BLaER1 (cell line): ENCODE measurements around the gene TGM1.
"Not testable (repeated sequence)": the region's sequence is repeated elsewhere in the genome, so short reads cannot be mapped to it uniquely, and the experiment has no call there.

Source experiments
- H3K27ac ChIP-seq: shearing (Covaris generic); formaldehyde crosslinking; 2 replicates; pipeline ENCODE4 v1.8.1; 2022
- H3K27me3 ChIP-seq: shearing (Covaris generic); formaldehyde crosslinking; 2 replicates; pipeline ENCODE4 v1.8.1; 2022
- H3K36me3 ChIP-seq: shearing (Covaris generic); formaldehyde crosslinking; 2 replicates; pipeline ENCODE4 v1.8.1; 2022
- H3K4me1 ChIP-seq: shearing (Covaris generic); formaldehyde crosslinking; 2 replicates; pipeline ENCODE4 v1.8.1; 2022
- H3K4me2 ChIP-seq: shearing (Covaris generic); formaldehyde crosslinking; 2 replicates; pipeline ENCODE4 v1.8.1; 2022
- H3K4me3 ChIP-seq: shearing (Covaris generic); formaldehyde crosslinking; 2 replicates; pipeline ENCODE4 v1.8.1; 2022
- H3K9ac ChIP-seq: shearing (Covaris generic); formaldehyde crosslinking; 2 replicates; pipeline ENCODE4 v1.8.1; 2022
- H3K9me3 ChIP-seq: shearing (Covaris generic); formaldehyde crosslinking; 2 replicates; pipeline ENCODE4 v1.8.1; 2022
- H4K20me1 ChIP-seq: shearing (Covaris generic); formaldehyde crosslinking; 2 replicates; pipeline ENCODE4 v1.8.1; 2022
- Cebpa-rat ChIP-seq: shearing (Covaris generic); IDR thresholded peaks from 2 replicates; pipeline ENCODE4 v1.8.1; 2022

Gene TGM1

DNA sequence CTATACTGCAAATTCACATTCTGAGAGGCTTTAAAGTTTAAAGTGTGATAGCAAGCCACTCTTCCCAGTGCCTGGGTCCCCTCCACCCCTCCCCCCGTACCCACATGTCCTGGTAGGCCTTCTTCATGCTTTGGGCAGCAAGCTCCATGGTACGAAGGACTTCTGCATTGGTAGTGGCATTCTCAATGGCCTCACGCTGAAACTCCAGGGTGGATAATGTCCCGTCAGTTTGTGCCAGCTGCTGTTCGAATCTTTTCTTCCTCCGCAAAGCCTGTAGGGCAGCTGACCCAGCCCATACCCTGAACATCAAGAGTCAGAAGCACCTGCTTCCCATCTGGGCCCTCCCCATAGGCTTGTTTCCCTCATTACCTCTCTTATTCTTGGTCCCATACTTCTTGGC, 51.7 kb downstream of the TGM1 start:
- no peak overlapping the region for H3K9ac ChIP-seq
- H3K27me3 ChIP-seq: no peaks in the 10 kb centered on the region
- no peaks in the 10 kb centered on the region for H3K9me3 ChIP-seq
- TF ChIP-seq Cebpa-rat: no peak
- no peak overlapping the region for H3K4me3 ChIP-seq
- H3K36me3 ChIP-seq: peaks cover 53% of the 10 kb centered on the region
- H3K4me1 ChIP-seq: peaks cover 48% of the 10 kb centered on the region
- no peaks in the 10 kb centered on the region for H4K20me1 ChIP-seq
- H3K4me2 ChIP-seq: no peak overlapping the region
- no peak overlapping the region for H3K27ac ChIP-seq

DNA sequence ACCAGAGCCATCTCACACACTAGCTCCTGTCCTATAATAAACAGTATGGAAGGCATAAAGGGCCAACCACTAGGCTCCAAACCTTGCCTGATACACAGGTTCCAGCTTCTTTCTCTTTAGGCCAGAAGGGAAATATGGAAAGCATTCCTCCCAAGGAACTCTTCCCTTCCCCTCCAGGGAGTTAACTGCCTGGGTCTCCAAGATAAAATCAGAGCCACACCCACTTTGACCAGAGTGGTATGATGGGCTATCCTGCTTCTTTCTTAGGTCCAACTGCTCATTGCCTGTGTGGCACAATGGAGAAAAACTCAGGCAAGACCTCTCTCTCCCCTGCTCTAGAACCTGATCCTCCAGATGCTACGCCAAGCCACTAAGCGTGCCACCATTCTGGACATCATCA, 55.4 kb downstream of the TGM1 start:
- no peak for TF ChIP-seq Cebpa-rat
- Histone ChIP-seq H3K4me1 (peaks cover 26% of the 10 kb centered on the region), H3K9ac (no peak overlapping the region), H3K4me2 (peak overlapping the region; percentile 3; the same call in 1 of the 2 replicates), H3K27me3 (no peaks in the 10 kb centered on the region), H3K36me3 (peaks cover 89% of the 10 kb centered on the region), H3K4me3 (no peak overlapping the region), H3K27ac (no peak overlapping the region), H4K20me1 (no peaks in the 10 kb centered on the region), H3K9me3 (peaks cover 11% of the 10 kb centered on the region)

DNA sequence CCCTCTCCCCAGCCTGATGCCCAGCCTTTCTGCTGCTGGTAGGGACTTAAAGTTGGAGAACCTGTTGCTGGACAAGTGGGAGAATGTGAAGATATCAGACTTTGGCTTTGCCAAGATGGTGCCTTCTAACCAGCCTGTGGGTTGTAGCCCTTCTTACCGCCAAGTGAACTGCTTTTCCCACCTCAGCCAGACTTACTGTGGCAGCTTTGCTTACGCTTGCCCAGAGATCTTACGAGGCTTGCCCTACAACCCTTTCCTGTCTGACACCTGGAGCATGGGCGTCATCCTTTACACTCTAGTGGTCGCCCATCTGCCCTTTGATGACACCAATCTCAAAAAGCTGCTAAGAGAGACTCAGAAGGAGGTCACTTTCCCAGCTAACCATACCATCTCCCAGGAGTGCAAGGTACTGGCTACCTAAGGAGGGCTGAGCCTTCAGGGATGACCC, 55.8 kb downstream of the TGM1 start:
- Histone ChIP-seq H3K36me3 (peaks cover 94% of the 10 kb centered on the region), H3K9ac (no peak overlapping the region), H3K27ac (no peak overlapping the region), H4K20me1 (no peaks in the 10 kb centered on the region), H3K9me3 (peaks cover 16% of the 10 kb centered on the region), H3K27me3 (no peaks in the 10 kb centered on the region), H3K4me3 (no peak overlapping the region), H3K4me2 (peak overlapping the region; percentile 3; the same call in 1 of the 2 replicates), H3K4me1 (peaks cover 21% of the 10 kb centered on the region)
- TF ChIP-seq Cebpa-rat: no peak

DNA sequence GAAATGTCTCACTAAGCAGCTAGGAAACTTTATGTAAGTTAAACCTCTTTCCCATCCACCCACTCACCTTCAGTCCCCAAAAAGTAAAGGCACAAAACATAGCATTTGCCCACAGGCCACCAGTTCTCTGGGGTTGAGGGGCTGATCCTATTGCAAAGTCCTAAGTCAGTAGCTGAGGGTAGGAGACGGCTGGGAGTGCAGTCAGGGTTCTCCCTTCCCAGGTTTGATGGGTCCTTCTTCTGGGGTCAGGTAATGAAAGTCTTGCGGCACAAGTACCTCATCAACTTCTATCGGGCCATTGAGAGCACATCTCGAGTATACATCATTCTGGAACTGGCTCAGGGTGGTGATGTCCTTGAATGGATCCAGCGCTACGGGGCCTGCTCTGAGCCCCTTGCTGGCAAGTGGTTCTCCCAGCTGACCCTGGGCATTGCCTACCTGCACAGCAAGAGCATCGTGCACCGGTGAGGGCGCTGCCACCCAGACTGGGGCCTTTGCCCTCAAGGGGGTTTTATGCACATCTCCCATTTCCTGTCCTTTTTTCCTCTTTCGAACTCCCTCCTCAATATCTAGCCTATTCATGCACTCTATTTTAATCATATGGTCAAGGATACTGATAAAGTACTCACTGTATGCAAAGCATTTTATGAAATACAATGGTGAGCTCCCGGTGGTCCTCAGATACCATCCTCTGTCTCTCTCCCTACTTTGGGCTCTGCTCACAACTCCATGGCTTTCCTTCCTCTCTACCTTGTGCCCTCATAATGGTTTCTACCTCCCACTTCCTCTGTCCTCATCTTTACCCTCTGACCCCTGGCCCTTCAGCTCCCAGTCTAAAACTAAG, 56.5 kb downstream of the TGM1 start:
- TF ChIP-seq Cebpa-rat: no peak
- H3K9ac ChIP-seq: no peak overlapping the region
- no peak overlapping the region for H3K27ac ChIP-seq
- H3K4me1 ChIP-seq: peaks cover 15% of the 10 kb centered on the region
- no peak overlapping the region for H3K4me2 ChIP-seq
- peaks cover 22% of the 10 kb centered on the region for H3K9me3 ChIP-seq
- H3K36me3 ChIP-seq: peaks cover 98% of the 10 kb centered on the region
- H4K20me1 ChIP-seq: no peaks in the 10 kb centered on the region
- no peak overlapping the region for H3K4me3 ChIP-seq
- H3K27me3 ChIP-seq: no peaks in the 10 kb centered on the region

DNA sequence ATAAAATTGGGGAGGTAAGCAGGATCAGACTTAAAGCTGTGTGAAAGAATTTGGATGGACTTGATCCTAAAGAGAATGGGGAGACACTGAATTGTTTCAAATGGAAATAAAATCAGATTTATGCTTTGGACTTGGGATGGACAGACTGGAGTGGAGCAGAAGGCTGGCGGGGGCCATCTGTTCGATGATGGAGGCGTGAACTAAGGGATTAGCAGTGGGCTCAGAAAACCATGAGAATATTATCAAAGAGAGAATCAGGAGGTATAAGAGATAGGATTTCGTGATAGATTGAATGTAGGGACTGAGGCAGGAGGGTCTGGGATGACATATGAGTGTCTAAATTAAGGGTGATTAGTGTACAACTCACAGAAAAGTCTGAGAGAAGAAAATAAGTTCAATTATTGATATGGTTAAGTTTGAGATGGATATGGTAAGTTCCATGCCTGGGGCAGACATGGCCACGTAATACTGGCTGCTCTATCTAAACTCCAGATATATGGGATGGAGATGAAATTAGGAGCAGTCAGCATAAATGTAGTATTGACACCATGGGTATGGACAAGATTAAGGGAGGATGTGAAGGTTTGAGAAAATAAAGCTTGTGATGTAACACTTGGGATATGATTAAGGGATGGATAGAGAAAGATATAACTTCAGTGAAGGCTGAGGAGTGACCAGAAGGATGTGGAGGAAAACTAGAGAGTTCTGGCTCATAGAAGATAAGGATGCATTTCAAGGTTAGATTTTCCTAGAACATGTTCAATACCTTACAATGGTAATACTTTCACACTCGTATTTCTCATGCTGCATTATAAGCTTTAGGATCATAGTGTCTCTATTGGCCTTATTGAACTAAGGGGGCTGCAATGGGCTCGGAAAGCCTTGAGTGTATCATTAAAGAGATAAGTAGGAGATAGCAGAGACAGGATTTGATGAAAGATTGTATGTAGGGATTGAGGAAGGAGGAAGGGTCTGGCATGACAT, 58.5 kb downstream of the TGM1 start:
- H3K9me3 ChIP-seq: peaks cover 27% of the 10 kb centered on the region
- H3K27me3 ChIP-seq: no peaks in the 10 kb centered on the region
- peaks cover 98% of the 10 kb centered on the region for H3K36me3 ChIP-seq
- H3K4me3 ChIP-seq: no peak overlapping the region
- no peak overlapping the region for H3K27ac ChIP-seq
- TF ChIP-seq Cebpa-rat: no peak
- H3K4me2 ChIP-seq: no peak overlapping the region
- peaks cover 10% of the 10 kb centered on the region for H3K4me1 ChIP-seq
- no peaks in the 10 kb centered on the region for H4K20me1 ChIP-seq
- no peak overlapping the region for H3K9ac ChIP-seq

DNA sequence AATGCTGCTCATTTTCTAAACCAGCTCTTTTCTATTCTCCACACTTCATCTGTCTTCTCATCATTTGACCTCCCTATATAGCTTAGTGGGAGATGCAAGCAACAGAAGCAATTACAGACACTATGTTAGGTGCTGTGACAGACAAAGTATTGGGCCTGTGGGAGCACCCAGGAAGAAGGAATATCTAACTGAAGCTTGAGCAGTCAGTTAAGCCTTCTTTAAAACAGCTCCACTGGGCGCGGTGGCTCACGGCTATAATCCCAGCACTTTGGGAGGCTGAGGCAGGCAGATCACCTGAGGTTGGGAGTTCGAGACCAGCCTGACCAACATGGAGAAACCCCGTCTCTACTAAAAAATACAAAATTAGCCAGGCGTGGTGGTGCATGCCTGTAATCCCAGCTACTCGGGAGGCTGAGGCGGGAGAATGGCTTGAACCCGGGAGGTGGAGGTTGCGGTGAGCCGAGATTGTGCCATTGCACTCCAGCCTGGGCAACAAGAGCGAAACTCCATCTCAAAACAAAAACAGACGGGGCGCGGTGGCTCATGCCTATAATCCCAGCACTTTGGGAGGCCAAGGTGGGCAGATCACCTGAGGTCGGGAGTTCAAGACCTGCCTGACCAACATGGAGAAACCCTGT, 59.6 kb downstream of the TGM1 start:
- H3K27me3 ChIP-seq, H3K4me2 ChIP-seq, H3K27ac ChIP-seq, H3K4me3 ChIP-seq, H3K9ac ChIP-seq, H4K20me1 ChIP-seq: not testable (repeated sequence)
- peaks cover 27% of the 10 kb centered on the region for H3K9me3 ChIP-seq
- H3K4me1 ChIP-seq: peaks cover 15% of the 10 kb centered on the region
- H3K36me3 ChIP-seq: peaks cover 98% of the 10 kb centered on the region

DNA sequence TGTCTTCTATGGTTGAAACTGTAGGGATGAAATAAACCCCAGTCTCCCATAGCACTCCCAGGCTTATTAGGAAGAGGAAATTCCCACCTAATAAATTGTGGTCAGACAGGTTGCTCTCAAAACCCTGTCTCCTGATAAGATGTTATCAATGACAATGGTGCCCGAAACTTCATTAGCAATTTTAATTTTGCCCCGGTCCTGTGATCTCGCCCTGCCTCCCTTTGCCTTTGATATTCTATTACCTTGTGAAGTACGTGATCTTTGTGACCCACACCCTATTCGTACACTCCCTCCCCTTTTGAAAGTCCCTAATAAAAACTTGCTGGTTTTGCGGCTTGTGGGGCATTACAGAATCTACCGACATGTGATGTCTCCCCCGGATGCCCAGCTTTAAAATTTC, 60.4 kb downstream of the TGM1 start:
- H3K4me2 ChIP-seq, H3K9ac ChIP-seq, H3K27ac ChIP-seq, H4K20me1 ChIP-seq, H3K27me3 ChIP-seq, H3K4me3 ChIP-seq: not testable (repeated sequence)
- Histone ChIP-seq H3K36me3 (peaks cover 91% of the 10 kb centered on the region), H3K9me3 (peaks cover 27% of the 10 kb centered on the region), H3K4me1 (peaks cover 15% of the 10 kb centered on the region)
